Spleen (tissue), 7 donors: ENCODE data around the gene FIS1.

Experiments used
- CTCF ChIP-seq, 11 experiments: fragments of 200-600 bp in 7 of 11; fragments of 450-650 bp in 4 of 11; sonication (generic) in 4 of 11; IDR thresholded peaks in 8 of 11; conservative IDR thresholded peaks in 3 of 11; 1 replicate in 7 of 11; 2 replicates in 4 of 11; pipeline versions ENCODE4 v1.4.0 to v1.8.0; 2016 to 2021; ENCODE audit warnings: antibody characterized with exemption in 11 of 11, inconsistent platforms in 4 of 11, mild to moderate bottlenecking in 1 of 11
- POLR2A ChIP-seq, 3 donors: fragments of 450-650 bp; IDR thresholded peaks; one replicate each; pipeline ENCODE4 v1.5.1; 2017; ENCODE audit warnings: antibody characterized with exemption in 3 of 3, mild to moderate bottlenecking in 1 of 3
- donor health status: DM: no; HTN: no; CAD: no; lungs with moderate emphysema.
- donor health status: DM: no; HTN: no; CAD: no.
- donor health status: DM: no; HTN: no; CAD: no.

GRCh38 chr7:101241443-101242349, 3.2 kb downstream of the FIS1 start:
- TF ChIP-seq CTCF (IDR thresholded peaks at IDR 0.05 in 8 of 11, conservative IDR thresholded peaks at IDR 0.05 in 3 of 11) (no peak), POLR2A (IDR thresholded peaks at IDR 0.05) (no peak)
